HUES64 (cell line): ENCODE measurements around the gene LRRC66.

Experiments
- H3K27ac ChIP-seq: 2 replicates; pipeline ENCODE4 v1.7.0; 2013; ENCODE audit warnings: low read depth, low read length, inconsistent platforms
- H3K27me3 ChIP-seq: 2 replicates; pipeline ENCODE4 v1.6.1; 2013; ENCODE audit warnings: mild to moderate bottlenecking, low read length; ENCODE audit not compliant: insufficient read depth
- H3K36me3 ChIP-seq: 2 replicates; pipeline ENCODE4 v1.6.1; 2013; ENCODE audit warnings: mild to moderate bottlenecking, low read length; ENCODE audit not compliant: insufficient read depth
- H3K4me1 ChIP-seq: 2 replicates; pipeline ENCODE4 v1.6.1; 2013; ENCODE audit warnings: mild to moderate bottlenecking, low read length, moderate library complexity; ENCODE audit not compliant: insufficient read depth
- H3K4me3 ChIP-seq: 2 replicates; pipeline ENCODE4 v1.5.1; 2013; ENCODE audit warnings: mild to moderate bottlenecking, low read length, moderate library complexity
- H3K9ac ChIP-seq: 2 replicates; pipeline ENCODE4 v1.6.1; 2013; ENCODE audit warnings: mild to moderate bottlenecking, low read depth, low read length
- H3K9me3 ChIP-seq: 2 replicates; pipeline ENCODE4 v1.6.1; 2013; ENCODE audit warnings: low read depth, low read length; ENCODE audit not compliant: insufficient read depth
- WGBS: fragments of 150-250, 120-280 bp; methylation state at CpG from one replicate; pipeline ENCODE4 v1.1.7; 2013; ENCODE audit warnings: missing lambda C conversion rate; 5-methylcytosine and 5-hydroxymethylcytosine counted together

The LRRC66 gene

DNA sequence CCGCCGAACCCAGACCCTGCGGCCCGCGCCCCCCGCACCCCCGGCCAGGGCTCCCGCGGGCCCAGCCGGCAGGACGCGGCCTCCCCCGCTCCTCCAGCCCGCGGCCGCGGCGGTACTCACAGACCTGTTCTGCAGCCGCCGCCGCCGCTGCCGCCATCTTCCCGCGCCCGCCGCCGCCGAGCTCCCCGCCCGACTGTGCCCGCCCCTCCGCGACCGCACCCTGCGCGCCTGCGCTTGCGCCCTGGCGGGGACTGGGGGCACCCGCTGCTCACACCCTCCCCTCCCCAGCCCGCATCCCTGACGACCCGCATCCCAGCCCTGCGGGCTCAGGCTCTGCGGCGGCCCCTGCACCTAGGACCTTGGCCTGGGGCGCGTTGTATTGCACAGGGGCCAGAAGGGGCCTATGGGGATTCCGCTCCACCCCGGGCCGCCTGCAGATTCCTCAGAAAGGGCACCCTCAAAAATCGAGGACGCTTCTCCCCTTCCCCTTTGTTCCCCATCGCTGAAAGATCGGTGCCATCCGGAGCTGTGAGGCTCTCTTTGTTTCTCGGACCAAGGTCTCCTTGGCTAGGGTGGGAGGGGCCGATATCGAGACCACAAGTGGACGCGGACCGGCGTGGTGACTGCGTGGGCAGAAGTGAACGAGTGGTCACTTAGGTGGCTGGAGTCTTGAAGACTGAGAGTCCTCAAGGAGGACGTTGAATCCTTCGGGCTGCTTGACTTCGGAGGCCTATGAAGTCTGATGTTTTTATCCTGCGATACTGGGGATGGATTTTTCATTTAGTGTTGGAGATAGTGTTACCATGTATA lies 18.1 kb upstream of the LRRC66 start, which contains the start of gene SGCB:
Gene SGCB (minus strand): TSS at position 197 of the 810 bp plus-strand sequence. CDS start 40 bp downstream, at position 157.
- H3K4me1 ChIP-seq = peaks cover 10% of the 10 kb centered on the region; the same call in 1 of the 2 replicates
- H3K27ac ChIP-seq = peak within 1 kb of the TSS; percentile 28; the same call in 1 of the 2 replicates
- H3K9ac ChIP-seq = peak within 1 kb of the TSS; percentile 82
- H3K36me3 ChIP-seq = peaks cover 4% of the 10 kb centered on the region
- peak within 1 kb of the TSS; percentile 97 for H3K4me3 ChIP-seq
- WGBS = 5% methylated on average over 70 of the region's 70 CpGs
- no peaks in the 10 kb centered on the region for H3K9me3 ChIP-seq
- peaks cover 37% of the 10 kb centered on the region for H3K27me3 ChIP-seq

DNA sequence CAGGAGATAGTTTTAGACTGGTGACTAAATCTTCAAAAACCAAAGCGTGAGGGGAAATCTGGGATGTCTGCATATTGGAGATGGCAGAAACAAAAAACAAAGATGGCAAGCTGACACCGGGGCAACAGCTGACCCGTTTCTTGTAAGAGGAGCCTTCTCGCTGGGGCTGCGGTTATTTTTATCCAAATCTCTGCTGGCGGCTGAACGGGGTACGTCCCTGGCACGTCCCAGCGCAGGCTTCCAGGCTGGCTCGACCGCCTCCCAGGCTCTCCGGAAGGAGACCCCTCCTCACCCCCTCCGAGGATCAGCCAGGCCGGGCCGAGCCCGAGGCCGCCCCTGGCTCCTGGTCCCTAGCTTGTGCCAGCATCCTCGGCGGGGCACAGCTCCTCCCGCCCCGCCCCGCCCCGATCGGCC lies 17.5 kb upstream of the LRRC66 start:
- peak overlapping the region; percentile 97 for H3K4me3 ChIP-seq
- H3K27ac ChIP-seq = 0 out of 2 replicates have a peak overlapping the region, but pooled peaks have one; percentile 22
- H3K36me3 ChIP-seq = peaks cover 10% of the 10 kb centered on the region
- H3K9me3 ChIP-seq = no peaks in the 10 kb centered on the region
- H3K9ac ChIP-seq = peak overlapping the region; percentile 82
- WGBS = under 1% methylated on average over 25 of the region's 25 CpGs
- peaks cover 35% of the 10 kb centered on the region for H3K27me3 ChIP-seq
- peaks cover 10% of the 10 kb centered on the region; the same call in 1 of the 2 replicates for H3K4me1 ChIP-seq

DNA sequence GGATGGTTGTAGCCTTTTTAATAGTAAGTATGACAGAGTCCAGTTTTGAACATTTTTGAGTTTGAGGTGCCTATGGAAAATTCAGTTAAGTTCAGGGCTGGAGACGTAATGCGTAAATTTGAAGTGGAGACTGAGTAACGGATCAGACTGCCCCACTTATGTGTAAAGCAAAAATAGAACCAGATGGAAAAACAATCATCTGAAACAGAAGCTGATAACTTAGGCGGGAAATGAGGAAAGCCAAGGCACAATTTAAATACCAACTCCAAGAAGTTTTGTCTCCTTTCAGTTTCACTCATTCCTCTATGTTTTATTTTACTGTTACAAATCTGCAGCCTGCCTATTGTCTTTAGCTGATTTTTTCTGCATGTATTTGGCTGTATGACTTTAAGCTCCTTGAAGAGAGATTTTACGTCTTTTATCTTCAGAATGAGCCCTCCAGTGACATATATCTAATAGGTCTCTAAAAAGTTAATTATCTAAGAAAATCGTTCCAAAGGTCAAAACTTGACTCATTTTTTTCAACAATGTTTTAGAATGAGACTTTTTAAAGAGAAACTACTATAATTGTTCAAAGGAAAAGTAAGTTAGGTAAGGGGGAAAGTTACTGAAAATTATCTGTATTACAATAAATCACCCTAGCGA lies 16.8 kb upstream of the LRRC66 start:
- Histone ChIP-seq H3K27me3 (peaks cover 33% of the 10 kb centered on the region), H3K9ac (peak overlapping the region; percentile 82; the same call in 1 of the 2 replicates), H3K9me3 (no peaks in the 10 kb centered on the region), H3K4me1 (peaks cover 10% of the 10 kb centered on the region; the same call in 1 of the 2 replicates), H3K4me3 (peak overlapping the region; percentile 97), H3K27ac (no peak overlapping the region), H3K36me3 (peaks cover 16% of the 10 kb centered on the region)
- 93% methylated on average over 4 of the region's 7 CpGs for WGBS

DNA sequence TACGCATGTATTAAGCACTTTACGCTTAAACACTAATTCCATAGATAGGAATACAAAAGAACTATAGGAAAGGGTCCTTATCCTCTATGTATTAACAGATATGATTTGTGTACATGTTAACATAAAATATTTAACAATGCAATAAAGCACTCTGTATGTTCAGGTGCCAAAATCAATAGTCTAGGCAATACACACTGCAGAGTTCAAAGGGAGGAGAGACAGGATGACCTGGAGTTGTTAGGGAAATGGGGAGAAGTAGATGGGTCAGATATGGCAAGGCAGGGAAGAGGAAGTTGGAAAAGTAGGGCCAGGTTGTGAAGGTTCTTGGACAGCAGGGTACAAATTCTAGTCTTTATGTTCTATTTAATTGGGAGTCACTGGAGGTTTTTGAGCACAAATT lies 15.0 kb upstream of the LRRC66 start:
- peaks cover 16% of the 10 kb centered on the region for H3K27me3 ChIP-seq
- peaks cover 10% of the 10 kb centered on the region; the same call in 1 of the 2 replicates for H3K4me1 ChIP-seq
- H3K36me3 ChIP-seq = peaks cover 34% of the 10 kb centered on the region
- no peak overlapping the region for H3K4me3 ChIP-seq
- H3K27ac ChIP-seq = no peak overlapping the region
- 100% methylated on average over 1 of the region's 2 CpGs for WGBS
- no peak overlapping the region for H3K9ac ChIP-seq
- H3K9me3 ChIP-seq = no peaks in the 10 kb centered on the region

DNA sequence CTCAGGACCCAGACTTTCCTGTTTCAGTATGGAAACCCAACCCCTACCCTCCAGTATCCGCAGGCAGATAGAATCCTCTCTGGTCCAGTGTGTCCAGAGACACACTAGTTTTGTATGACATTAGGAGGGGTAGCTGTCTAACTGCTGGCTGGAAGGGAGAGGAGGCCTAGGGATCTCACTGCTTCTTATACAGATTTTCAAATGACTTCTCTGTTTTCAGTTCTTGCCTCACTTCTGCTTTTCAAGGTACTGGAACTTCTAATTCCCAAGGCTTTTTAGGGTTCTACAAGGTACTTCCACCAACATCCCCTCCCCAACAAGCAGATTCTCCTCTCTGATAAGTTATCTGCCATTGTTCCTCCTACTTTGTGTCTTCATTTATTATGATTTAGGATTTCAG lies 11.8 kb upstream of the LRRC66 start:
- peaks cover 63% of the 10 kb centered on the region for H3K36me3 ChIP-seq
- no CpG with 5 or more reads among the region's 1 CpG for WGBS
- no peak overlapping the region for H3K9ac ChIP-seq
- H3K4me1 ChIP-seq = peaks cover 6% of the 10 kb centered on the region; the same call in 1 of the 2 replicates
- H3K4me3 ChIP-seq = no peak overlapping the region
- no peak overlapping the region for H3K27ac ChIP-seq
- no peaks in the 10 kb centered on the region for H3K27me3 ChIP-seq
- H3K9me3 ChIP-seq = no peaks in the 10 kb centered on the region

DNA sequence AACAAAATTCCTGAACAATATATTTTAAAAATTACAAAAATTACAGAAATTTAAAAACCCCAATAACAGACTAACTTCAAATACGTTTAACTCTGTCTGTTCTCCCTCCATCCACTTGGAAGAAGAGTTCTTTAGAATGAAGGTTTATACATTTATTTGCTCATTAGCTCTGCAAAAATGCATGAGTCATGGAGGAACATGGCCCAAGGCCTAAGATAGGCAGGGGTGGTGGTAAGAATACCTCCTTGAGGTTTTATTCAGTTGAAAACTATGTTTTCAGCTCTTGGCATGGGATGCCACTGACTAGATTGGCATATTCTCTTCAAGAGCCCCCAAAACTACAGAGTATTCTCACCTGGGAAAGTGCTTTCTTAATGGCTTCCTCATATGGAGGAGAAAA lies 8.8 kb upstream of the LRRC66 start:
- H3K9ac ChIP-seq = no peak overlapping the region
- no peaks in the 10 kb centered on the region for H3K27me3 ChIP-seq
- H3K9me3 ChIP-seq = no peaks in the 10 kb centered on the region
- H3K36me3 ChIP-seq = peaks cover 85% of the 10 kb centered on the region
- 100% methylated on average over 1 of the region's 1 CpG for WGBS
- H3K4me1 ChIP-seq = no peaks in the 10 kb centered on the region
- no peak overlapping the region for H3K4me3 ChIP-seq
- no peak overlapping the region for H3K27ac ChIP-seq

DNA sequence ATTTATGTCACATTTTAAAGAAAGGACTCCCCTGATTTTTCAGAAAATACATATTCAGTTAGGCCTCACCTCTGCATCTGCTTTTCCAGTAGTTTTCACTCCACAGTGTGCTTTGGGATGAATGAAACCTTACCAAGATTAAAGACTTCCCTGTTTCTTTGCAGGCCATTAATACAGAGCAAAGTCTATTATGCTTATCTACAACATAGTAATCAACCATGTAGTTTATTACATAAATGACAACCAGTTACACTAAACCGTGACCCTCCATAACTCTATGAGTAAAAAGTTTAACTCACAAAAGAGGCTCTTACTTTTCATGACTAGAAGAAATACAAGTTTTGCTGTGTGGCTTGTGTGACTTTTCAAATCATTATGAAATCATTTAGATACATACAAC lies 2.3 kb downstream of the LRRC66 start:
- no peaks in the 10 kb centered on the region for H3K27me3 ChIP-seq
- no peaks in the 10 kb centered on the region for H3K9me3 ChIP-seq
- no peak overlapping the region for H3K4me3 ChIP-seq
- 0% methylated on average over 1 of the region's 1 CpG for WGBS
- H3K9ac ChIP-seq = no peak overlapping the region
- no peak overlapping the region for H3K27ac ChIP-seq
- no peaks in the 10 kb centered on the region for H3K4me1 ChIP-seq
- H3K36me3 ChIP-seq = peaks cover 13% of the 10 kb centered on the region

DNA sequence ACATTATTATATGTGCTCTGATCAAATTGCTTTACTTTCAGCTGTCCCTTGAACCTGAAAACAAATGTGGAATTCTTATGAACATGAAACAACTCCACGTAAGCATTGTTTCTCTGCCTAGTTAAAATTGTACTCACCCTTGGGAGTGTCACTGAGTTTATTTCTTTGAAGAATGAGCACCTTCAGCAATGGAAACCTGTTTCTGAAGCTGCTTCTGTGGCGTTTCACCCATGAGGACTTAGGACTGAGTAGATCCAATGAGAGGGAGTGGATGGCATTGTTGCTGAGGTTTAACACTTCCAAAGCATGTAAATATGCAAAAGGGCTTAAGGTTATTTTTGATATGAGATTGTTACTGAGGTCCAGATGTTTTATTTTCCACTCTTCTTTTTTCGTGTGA lies 3.2 kb downstream of the LRRC66 start:
- no peaks in the 10 kb centered on the region for H3K27me3 ChIP-seq
- H3K4me3 ChIP-seq = no peak overlapping the region
- no peak overlapping the region for H3K9ac ChIP-seq
- H3K4me1 ChIP-seq = no peaks in the 10 kb centered on the region
- H3K27ac ChIP-seq = no peak overlapping the region
- peaks cover 4% of the 10 kb centered on the region; the same call in 1 of the 2 replicates for H3K36me3 ChIP-seq
- 92% methylated on average over 3 of the region's 3 CpGs for WGBS
- no peaks in the 10 kb centered on the region for H3K9me3 ChIP-seq

DNA sequence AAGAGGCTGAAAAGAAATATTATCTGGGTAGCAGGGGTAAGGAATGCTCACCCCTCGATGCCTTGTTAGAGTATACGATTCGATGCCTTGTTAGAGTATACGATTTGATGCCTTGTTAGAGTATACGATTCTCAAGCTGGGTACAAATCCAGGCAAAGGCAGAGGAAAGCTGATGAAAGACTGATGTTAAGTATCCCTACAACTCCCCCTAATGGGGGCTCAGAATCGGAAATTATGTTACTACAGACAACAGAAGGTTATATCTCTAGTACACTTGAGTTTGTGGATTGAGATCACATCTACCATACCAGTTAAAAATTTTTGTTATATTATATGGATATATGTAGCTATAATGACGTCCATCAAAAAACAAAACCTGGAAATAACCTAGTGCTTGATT lies 4.8 kb downstream of the LRRC66 start:
- Histone ChIP-seq H3K9me3 (no peaks in the 10 kb centered on the region), H3K9ac (no peak overlapping the region), H3K4me1 (no peaks in the 10 kb centered on the region), H3K36me3 (no peaks in the 10 kb centered on the region), H3K27me3 (no peaks in the 10 kb centered on the region), H3K27ac (no peak overlapping the region), H3K4me3 (no peak overlapping the region)
- 81% methylated on average over 5 of the region's 7 CpGs for WGBS

DNA sequence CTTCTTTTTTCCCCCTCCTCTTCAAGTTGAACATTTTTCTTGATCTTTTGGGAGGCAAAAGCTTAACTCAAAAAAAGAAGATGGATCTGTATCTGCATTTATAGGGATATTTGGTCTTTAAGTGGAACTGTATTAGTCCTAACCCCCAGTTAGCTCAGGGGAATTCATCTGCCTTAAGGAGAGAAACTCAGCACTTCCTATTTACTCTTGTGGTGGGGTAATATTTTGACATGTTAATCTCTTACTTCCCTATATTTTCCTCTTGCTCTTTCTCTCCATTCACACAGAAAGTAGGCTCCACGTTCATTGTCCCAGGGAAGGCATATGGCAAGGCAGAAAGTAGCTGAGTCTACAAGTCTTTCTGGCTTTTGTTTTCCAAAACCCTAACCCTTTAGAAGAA lies 5.3 kb downstream of the LRRC66 start:
- H3K4me3 ChIP-seq = no peak overlapping the region
- H3K9me3 ChIP-seq = no peaks in the 10 kb centered on the region
- no peaks in the 10 kb centered on the region for H3K36me3 ChIP-seq
- H3K27ac ChIP-seq = no peak overlapping the region
- no peak overlapping the region for H3K9ac ChIP-seq
- H3K27me3 ChIP-seq = no peaks in the 10 kb centered on the region
- 60% methylated on average over 1 of the region's 1 CpG for WGBS
- H3K4me1 ChIP-seq = no peaks in the 10 kb centered on the region

DNA sequence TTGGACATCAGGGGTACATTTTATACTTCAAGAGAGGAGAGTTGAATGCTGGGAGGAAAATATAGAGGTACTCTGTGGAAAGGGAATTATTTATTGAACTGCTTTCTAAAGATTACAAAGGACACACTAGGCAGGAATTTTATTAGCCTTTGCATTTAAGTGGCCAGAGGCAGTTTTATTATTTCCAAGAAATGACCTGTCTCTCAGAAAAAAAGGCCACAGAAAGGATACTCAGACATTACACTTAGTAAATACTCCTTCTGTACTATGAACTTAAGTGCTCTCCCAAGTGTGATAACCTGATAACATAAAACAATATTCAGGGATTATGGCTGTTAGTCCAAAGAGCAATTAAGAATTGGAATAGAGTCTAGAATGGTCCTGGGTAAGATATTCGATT lies 7.5 kb downstream of the LRRC66 start:
- no peaks in the 10 kb centered on the region for H3K36me3 ChIP-seq
- 93% methylated on average over 1 of the region's 1 CpG for WGBS
- H3K4me1 ChIP-seq = no peaks in the 10 kb centered on the region
- H3K4me3 ChIP-seq = no peak overlapping the region
- H3K27me3 ChIP-seq = no peaks in the 10 kb centered on the region
- no peaks in the 10 kb centered on the region for H3K9me3 ChIP-seq
- H3K9ac ChIP-seq = no peak overlapping the region
- H3K27ac ChIP-seq = no peak overlapping the region
